ENCODE measurements around the gene LMNA.

- no peak for TF ChIP-seq CTCF (IDR thresholded peaks at IDR 0.05)
- no peak for TF ChIP-seq POLR2A (IDR thresholded peaks at IDR 0.05)
Measured at GRCh38 chr1:156104861-156105832, 9.4 kb upstream of the LMNA start.
